Activated CD8-positive, alpha-beta memory T cell treated with anti-CD3 and anti-CD28 coated beads, Interleukin-2, amount 50 U/mL, for 48 hours (primary cell): ENCODE measurements around the gene AP1M1.

Experiments used
- DNase-seq: peaks from one replicate; pipeline ENCODE4 v3.0.0-alpha.2; 2020

The AP1M1 gene

GRCh38 chr19:16185768-16186123, 12.0 kb upstream of the AP1M1 start:
- peak; percentile 74 for DNase-seq

GRCh38 chr19:16188521-16188920, 9.2 kb upstream of the AP1M1 start:
- DNase-seq: no peak

- DNase-seq: no peak
These were observed 7.5 kb upstream of the AP1M1 start for GRCh38 chr19:16190198-16190597.

- no peak for DNase-seq
These were observed 7.0 kb upstream of the AP1M1 start for GRCh38 chr19:16190736-16191135.

GRCh38 chr19:16191216-16191908, 6.3 kb upstream of the AP1M1 start:
- DNase-seq: no peak

DNA sequence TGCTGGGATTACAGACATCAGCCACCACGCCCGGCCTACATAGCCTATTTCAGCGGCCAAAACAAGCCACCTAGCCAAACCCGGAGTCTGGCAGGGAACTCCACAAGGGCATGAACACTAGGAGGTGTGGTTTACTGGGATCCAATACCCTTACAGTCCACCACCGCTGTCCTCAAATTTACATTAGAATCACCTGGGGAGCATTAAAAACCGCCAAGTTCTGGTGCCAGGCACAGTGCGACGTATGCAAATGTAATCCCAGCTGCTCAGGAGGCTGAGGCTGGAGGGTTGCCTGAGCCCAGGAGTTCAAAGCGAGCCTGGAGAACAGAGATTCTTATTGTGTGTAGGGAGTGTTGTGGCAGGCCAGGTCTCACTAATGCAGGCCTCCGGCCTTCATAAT, 4.2 kb upstream of the AP1M1 start:
- no peak for DNase-seq

DNA sequence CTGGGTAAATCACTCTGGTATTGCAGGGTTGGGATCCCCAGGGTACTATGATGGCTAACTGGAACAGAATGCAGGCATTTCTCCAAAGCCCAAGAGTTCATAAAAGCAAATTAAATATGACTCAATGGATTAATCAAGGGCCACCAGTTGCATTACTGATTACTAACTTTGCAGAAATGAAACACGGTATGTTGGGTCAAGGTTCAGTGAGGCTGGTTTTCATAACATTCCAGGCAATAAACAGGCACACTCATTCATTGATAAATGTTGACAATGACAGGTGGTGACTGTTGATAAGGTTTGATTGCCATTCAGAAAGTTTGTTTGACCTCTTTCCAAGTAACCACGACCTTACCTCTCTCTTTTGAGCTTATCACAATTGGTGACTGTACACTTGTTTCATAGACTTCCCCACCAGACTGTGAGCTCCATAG, 506 bp upstream of the AP1M1 start:
- DNase-seq: no peak

- no peak for DNase-seq
These were observed 600 bp downstream of the AP1M1 start for GRCh38 chr19:16198370-16198651.

GRCh38 chr19:16199275-16199932, 1.7 kb downstream of the AP1M1 start:
- peak; percentile 46 for DNase-seq

- DNase-seq: no peak
These were observed 2.6 kb downstream of the AP1M1 start for GRCh38 chr19:16200038-16201010.

GRCh38 chr19:16201011-16201391, 3.3 kb downstream of the AP1M1 start:
- no peak for DNase-seq

DNA sequence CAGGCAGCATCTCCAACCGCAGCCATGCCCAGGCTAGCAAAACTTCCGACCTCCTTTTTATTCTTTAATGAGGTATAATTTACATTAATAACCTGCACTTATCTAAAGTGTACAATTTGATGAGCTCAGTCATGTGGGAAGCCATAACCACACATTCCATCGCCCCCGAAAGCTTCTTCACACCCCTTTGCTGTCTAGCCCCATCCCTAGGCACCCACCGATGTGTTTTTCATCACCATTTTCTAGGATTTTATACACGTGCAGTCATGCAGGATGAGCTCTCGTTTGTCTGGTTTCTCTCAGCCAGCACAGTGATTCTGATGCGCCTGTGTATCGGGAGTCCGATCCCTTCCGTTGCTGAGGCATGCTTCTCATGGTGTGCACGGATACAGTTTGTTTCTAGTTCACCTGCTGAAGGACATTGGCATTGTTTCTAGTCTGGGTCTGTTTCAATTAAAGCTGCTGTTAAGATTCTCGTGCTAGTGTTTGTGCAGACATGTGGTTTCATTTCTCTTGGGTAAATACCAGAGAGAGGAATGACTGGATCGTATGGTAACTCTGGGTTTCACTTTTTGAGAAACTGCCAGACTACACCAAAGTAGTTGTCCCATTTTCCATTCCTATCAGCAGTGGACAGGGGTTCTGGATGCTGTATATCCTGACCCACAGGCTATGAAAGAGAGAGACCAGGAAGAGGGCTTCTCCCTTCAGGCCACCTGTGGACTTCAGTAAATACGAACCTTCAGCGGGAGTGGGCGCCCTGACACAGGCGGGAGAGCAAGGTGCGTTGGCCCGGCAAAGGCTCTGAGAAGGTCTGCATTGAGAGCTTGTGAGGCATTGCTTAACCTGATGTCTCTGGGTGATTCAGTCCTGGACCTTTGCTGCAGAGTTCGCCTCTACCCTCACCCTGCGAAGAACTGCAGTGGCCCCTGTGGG, 4.9 kb downstream of the AP1M1 start:
- DNase-seq: no peak

- DNase-seq: no peak
These were observed 5.7 kb downstream of the AP1M1 start for GRCh38 chr19:16203256-16204004.

DNA sequence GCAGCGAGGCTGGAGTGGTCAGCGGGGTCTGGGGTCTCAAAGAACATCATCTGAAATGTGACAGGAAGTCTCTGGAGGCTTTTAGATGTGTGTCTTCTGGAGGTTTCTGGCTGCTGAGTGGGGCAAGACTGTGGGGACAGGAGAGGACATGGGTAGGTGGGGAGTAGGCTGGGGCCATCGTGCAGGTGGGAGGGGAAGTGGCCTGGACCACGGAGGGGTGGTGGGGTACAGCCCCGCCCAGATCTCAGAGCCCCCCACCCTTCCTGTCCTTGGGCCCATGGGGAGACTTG, 6.2 kb downstream of the AP1M1 start:
- DNase-seq: no peak

GRCh38 chr19:16205205-16206045, 7.7 kb downstream of the AP1M1 start:
- DNase-seq: no peak

DNA sequence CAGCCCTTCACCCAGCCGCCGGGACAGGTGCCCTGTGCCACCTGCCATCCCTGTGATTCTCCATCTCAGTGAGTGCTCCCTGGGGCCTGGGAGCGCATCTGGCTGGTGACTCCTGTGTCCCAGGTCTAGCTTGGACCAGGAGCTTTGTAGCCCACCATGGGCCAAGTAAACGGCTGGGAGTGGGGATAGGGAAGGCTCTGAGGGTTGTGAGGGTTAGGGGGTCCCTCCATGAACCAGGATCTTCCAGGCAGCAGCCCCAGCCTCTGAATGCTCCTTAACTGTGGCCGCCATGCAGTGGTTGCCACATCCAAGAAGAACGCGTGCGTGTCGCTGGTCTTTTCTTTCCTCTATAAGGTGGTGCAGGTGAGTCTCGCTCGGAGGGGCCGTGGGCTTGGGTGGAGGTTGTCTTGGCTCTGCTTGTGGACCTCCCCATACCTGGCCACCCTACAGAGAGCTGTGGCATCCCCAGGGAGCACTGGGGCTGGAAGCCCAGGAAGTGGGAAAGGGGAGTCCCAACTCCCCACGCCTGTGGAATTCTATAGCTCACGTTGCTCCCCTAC, 8.4 kb downstream of the AP1M1 start:
- no peak for DNase-seq

DNA sequence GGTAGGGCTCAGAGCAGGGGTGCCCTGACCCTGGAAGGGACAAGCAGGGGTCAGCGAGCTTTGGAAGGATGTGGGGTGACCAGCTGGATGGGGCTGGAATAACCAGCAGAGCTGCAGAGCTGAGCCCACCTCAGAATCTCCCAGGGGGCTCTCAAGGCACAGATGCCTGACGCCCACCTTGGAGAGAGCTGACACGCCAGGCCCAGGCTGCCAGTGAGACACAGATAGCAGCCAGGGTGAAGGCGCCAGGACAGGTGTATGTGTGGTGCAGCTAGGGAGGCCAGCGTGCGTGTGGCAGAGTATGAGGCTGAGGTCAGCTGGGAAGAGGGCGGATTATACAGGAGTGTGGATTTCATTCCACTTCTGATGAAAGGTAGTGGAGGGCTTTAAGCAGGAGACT, 8.9 kb downstream of the AP1M1 start:
- DNase-seq: no peak

DNA sequence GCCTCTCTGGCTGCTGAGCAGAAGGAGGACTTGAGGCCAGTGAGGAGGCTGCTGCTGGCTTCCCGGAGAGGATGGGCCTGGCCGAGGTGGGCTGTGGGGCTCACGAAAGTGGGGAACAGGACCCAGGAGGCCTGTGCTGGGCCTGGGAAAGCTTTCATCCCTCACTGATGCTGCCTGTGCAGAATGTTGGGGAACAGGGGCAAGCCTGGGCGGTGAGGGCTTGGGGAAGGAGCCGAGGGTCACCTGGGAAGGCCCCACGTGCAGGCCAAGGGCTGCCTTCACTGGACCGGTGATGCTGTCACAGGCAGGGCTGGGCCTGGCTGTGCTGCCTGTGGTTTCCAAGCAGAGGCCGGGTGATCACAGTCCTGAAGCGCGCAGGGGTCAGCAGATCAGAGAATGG, 9.4 kb downstream of the AP1M1 start:
- no peak for DNase-seq

- DNase-seq: no peak
These were observed 9.8 kb downstream of the AP1M1 start for GRCh38 chr19:16207490-16208025.

DNA sequence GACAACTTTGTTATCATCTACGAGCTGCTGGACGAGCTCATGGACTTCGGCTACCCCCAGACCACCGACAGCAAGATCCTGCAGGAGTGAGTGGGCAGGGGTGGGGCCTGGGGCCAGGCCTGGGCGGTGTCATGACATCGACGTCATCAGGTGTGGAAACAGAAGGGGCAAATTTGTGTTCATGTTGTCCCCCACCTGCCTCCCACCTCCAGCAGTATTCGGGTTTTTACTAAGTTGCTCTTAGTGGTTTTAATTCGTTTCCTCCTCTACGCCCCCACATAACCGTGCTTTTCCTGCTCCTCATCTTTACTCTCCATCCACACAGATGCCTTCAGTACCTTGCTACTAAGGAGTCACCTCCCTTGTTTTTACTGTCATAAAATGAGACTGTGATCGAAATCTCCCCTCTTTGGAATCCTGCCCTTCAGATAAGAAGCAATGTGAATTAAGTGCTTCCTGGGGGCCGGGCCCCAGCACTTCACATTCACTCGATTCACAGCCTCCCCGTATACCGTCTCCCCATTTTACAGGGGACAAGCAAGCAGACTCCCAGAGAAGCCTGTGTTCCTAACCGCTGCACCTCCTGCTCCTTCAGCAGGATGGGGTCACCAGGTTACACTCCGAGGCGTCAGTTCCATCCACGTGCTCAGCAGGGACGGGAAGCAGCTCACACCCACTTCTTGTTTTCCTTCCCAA, 10.5 kb downstream of the AP1M1 start:
- no peak for DNase-seq
